Mammary epithelial cell (primary cell): ENCODE data around the gene PKIB.

Experiments used
- CTCF ChIP-seq, 2 donors: IDR thresholded peaks in 1 of 2; conservative IDR thresholded peaks in 1 of 2; 2 replicates each; pipeline ENCODE4 v1.5.1; 2011 to 2012; ENCODE audit warnings: inconsistent platforms in 2 of 2, low read length in 2 of 2, mild to moderate bottlenecking in 2 of 2, control low read depth in 1 of 2, low read depth in 1 of 2; ENCODE audit not compliant: insufficient read depth in 1 of 2; ENCODE audit errors: extremely low read depth in 1 of 2
- EZH2 ChIP-seq: IDR thresholded peaks from 2 replicates; pipeline ENCODE4 v1.6.1; 2012; ENCODE audit warnings: low read length, inconsistent platforms, borderline replicate concordance

GRCh38 chr6:122657601-122658000, 47.4 kb downstream of the PKIB start:
- TF ChIP-seq CTCF (conservative IDR thresholded peaks at IDR 0.05 in 1 of 2, IDR thresholded peaks at IDR 0.05 in 1 of 2; ENCODE audit: extremely low read depth in 1 of 2, insufficient read depth in 1 of 2, low read depth in 1 of 2, low read length in 2 of 2): no peak
- no peak for TF ChIP-seq EZH2
